Cardiac fibroblast (primary cell): Measurements from ENCODE around the gene SSBP3.
"Not testable (repeated sequence)": the region's sequence is repeated elsewhere in the genome, so short reads cannot be mapped to it uniquely, and the experiment has no call there.

ENCODE experiments used
- DNase-seq, 2 donors: peaks; one replicate each; pipeline versions ENCODE4 v3.0.0 to v3.0.0-alpha.2; 2010; ENCODE audit warnings: low read depth in 2 of 2
- H3K4me3 ChIP-seq, 2 donors: replicated peaks in 1 of 2; 1 replicate in 1 of 2; 2 replicates in 1 of 2; pipeline ENCODE4 v1.5.1; 2011; ENCODE audit warnings: low read depth in 2 of 2, low read length in 2 of 2, mild to moderate bottlenecking in 2 of 2, moderate library complexity in 1 of 2
- CTCF ChIP-seq: IDR thresholded peaks from one replicate; pipeline ENCODE4 v1.5.1; 2011; ENCODE audit warnings: low read depth, mild to moderate bottlenecking, low read length, inconsistent platforms

The SSBP3 gene

GRCh38 chr1:54406339-54407153, at the start of gene SSBP3:
SSBP3 (minus strand) TSS chr1:54406394.
- DNase-seq: peak; percentile 91 to 97
- no peak for TF ChIP-seq CTCF
- H3K4me3 ChIP-seq: peak within 1 kb of the TSS; percentile 67 to 74

GRCh38 chr1:54453509-54453908, 47.3 kb upstream of the SSBP3 start:
- no peak for DNase-seq
- no peak overlapping the region for H3K4me3 ChIP-seq
- TF ChIP-seq CTCF: no peak

GRCh38 chr1:54453022-54453421, 46.8 kb upstream of the SSBP3 start:
- no peak overlapping the region for H3K4me3 ChIP-seq
- no peak for TF ChIP-seq CTCF
- DNase-seq: no peak

GRCh38 chr1:54449431-54449830, 43.2 kb upstream of the SSBP3 start:
- not testable (repeated sequence) for DNase-seq, H3K4me3 ChIP-seq

- not testable (repeated sequence) for DNase-seq, H3K4me3 ChIP-seq
Observed at GRCh38 chr1:54448801-54449200, 42.6 kb upstream of the SSBP3 start.

- H3K4me3 ChIP-seq, DNase-seq: not testable (repeated sequence)
Observed at GRCh38 chr1:54447081-54447480, 40.9 kb upstream of the SSBP3 start.

- no peak for DNase-seq
- H3K4me3 ChIP-seq: no peak overlapping the region
- TF ChIP-seq CTCF: no peak
Observed at GRCh38 chr1:54442185-54442584, 36.0 kb upstream of the SSBP3 start.

- H3K4me3 ChIP-seq: no peak overlapping the region
- no peak for TF ChIP-seq CTCF
- DNase-seq: no peak
Observed at GRCh38 chr1:54439550-54440223, 33.5 kb upstream of the SSBP3 start.
